H9 (cell line): ENCODE results near the gene DNAJC25. TPM values are rescaled to one million over a fixed set of nuclear protein-coding genes. Genes with fewer than 3 reads are reported as not detected.

Experiments
- DNase-seq: peaks from one replicate; pipeline ENCODE4 v3.0.0-alpha.2; 2017
- H2AFZ ChIP-seq: one replicate; pipeline ENCODE4 v1.6.1; 2013; ENCODE audit warnings: mild to moderate bottlenecking, low read length, control low read depth, moderate library complexity
- H2AK5ac ChIP-seq: 2 replicates; pipeline ENCODE4 v1.6.1; 2013; ENCODE audit warnings: low read length, control low read depth, mixed read lengths; ENCODE audit not compliant: insufficient read length
- H2BK120ac ChIP-seq: one replicate; pipeline ENCODE4 v1.6.1; 2013; ENCODE audit warnings: low read depth, mild to moderate bottlenecking, low read length, control low read depth, inconsistent platforms; ENCODE audit not compliant: poor library complexity, severe bottlenecking
- H2BK12ac ChIP-seq: 2 replicates; pipeline ENCODE4 v1.6.1; 2013; ENCODE audit warnings: low read length, control low read depth, mixed read lengths, low read depth; ENCODE audit not compliant: insufficient read length
- H2BK15ac ChIP-seq: 2 replicates; pipeline ENCODE4 v1.6.1; 2013; ENCODE audit warnings: low read depth, low read length, control low read depth
- H2BK20ac ChIP-seq: one replicate; pipeline ENCODE4 v1.6.1; 2013; ENCODE audit warnings: low read depth, mild to moderate bottlenecking, low read length, control low read depth, inconsistent platforms; ENCODE audit not compliant: poor library complexity, severe bottlenecking
- H2BK5ac ChIP-seq: 2 replicates; pipeline ENCODE4 v1.6.1; 2013; ENCODE audit warnings: low read length, control low read depth, mixed read lengths; ENCODE audit not compliant: insufficient read length
- H3K14ac ChIP-seq: 2 replicates; pipeline ENCODE4 v1.6.1; 2013; ENCODE audit warnings: low read length, control low read depth; ENCODE audit not compliant: insufficient read depth
- H3K18ac ChIP-seq: 2 replicates; pipeline ENCODE4 v1.6.1; 2013; ENCODE audit warnings: low read depth, mild to moderate bottlenecking, mixed read lengths, low read length, control low read depth; ENCODE audit not compliant: insufficient read length
- H3K23ac ChIP-seq: 2 replicates; pipeline ENCODE4 v1.6.1; 2013; ENCODE audit warnings: low read length, control low read depth, mixed read lengths, low read depth; ENCODE audit not compliant: insufficient read length
- H3K23me2 ChIP-seq: 2 replicates; pipeline ENCODE4 v1.6.1; 2013; ENCODE audit warnings: low read depth, mild to moderate bottlenecking, mixed read lengths, low read length, control low read depth; ENCODE audit not compliant: insufficient read length, poor library complexity, severe bottlenecking
- H3K27ac ChIP-seq: 2 replicates; pipeline ENCODE4 v1.5.1; 2013; ENCODE audit warnings: low read length, control low read depth, mixed read lengths, low read depth; ENCODE audit not compliant: insufficient read length
- H3K27me3 ChIP-seq: 2 replicates; pipeline ENCODE4 v1.6.1; 2013; ENCODE audit warnings: low read length, control low read depth, inconsistent platforms; ENCODE audit not compliant: insufficient read depth
- H3K4ac ChIP-seq: 2 replicates; pipeline ENCODE4 v1.6.1; 2013; ENCODE audit warnings: low read depth, mild to moderate bottlenecking, control low read depth, inconsistent platforms, low read length, moderate library complexity
- H3K4me1 ChIP-seq: 2 replicates; pipeline ENCODE4 v1.6.1; 2013; ENCODE audit warnings: low read length, control low read depth, inconsistent platforms; ENCODE audit not compliant: insufficient read depth
- H3K4me2 ChIP-seq: 2 replicates; pipeline ENCODE4 v1.6.1; 2013; ENCODE audit warnings: low read length, control low read depth, mixed read lengths; ENCODE audit not compliant: insufficient read length, insufficient read depth
- H3K56ac ChIP-seq: 2 replicates; pipeline ENCODE4 v1.6.1; 2013; ENCODE audit warnings: low read depth, mild to moderate bottlenecking, mixed read lengths, low read length, control low read depth; ENCODE audit not compliant: insufficient read length
- H3K79me1 ChIP-seq: 2 replicates; pipeline ENCODE4 v1.6.1; 2013; ENCODE audit warnings: low read depth, mild to moderate bottlenecking, moderate library complexity, low read length, control low read depth, inconsistent platforms; ENCODE audit not compliant: insufficient read depth, poor library complexity, severe bottlenecking
- H3K79me2 ChIP-seq: 2 replicates; pipeline ENCODE4 v1.6.1; 2013; ENCODE audit warnings: low read length, control low read depth, inconsistent platforms; ENCODE audit not compliant: insufficient read depth
- H3K9ac ChIP-seq: 2 replicates; pipeline ENCODE4 v1.6.1; 2013; ENCODE audit warnings: low read length, control low read depth, mixed read lengths; ENCODE audit not compliant: insufficient read length; ENCODE audit errors: extremely low read depth
- H3K9me3 ChIP-seq: one replicate; pipeline ENCODE4 v1.6.1; 2013; ENCODE audit warnings: low read depth, low read length, inconsistent platforms; ENCODE audit not compliant: control insufficient read depth
- H3T11ph ChIP-seq: one replicate; pipeline ENCODE4 v1.6.1; 2013; ENCODE audit warnings: mild to moderate bottlenecking, low read length, control low read depth, inconsistent platforms
- H4K20me1 ChIP-seq: one replicate; pipeline ENCODE4 v1.6.1; 2013; ENCODE audit not compliant: control insufficient read depth, insufficient read length, insufficient read depth
- H4K5ac ChIP-seq: 2 replicates; pipeline ENCODE4 v1.6.1; 2013; ENCODE audit warnings: low read depth, mild to moderate bottlenecking, mixed read lengths, low read length, control low read depth; ENCODE audit not compliant: insufficient read length
- H4K8ac ChIP-seq: replicated peaks from 2 replicates; pipeline ENCODE4 v1.6.1; 2013; ENCODE audit warnings: low read length, control low read depth, mixed read lengths, low read depth; ENCODE audit not compliant: insufficient read length
- H4K91ac ChIP-seq: 2 replicates; pipeline ENCODE4 v1.6.1; 2013; ENCODE audit warnings: low read depth, mild to moderate bottlenecking, moderate library complexity, mixed read lengths, low read length, control low read depth; ENCODE audit not compliant: insufficient read length
- H3K27ac Mint-ChIP-seq, 3 experiments: 2 replicates in 2 of 3; 3 replicates in 1 of 3; pipeline ENCODE4 v1.8.0; 2020 to 2021; ENCODE audit warnings: mixed read lengths in 3 of 3, mild to moderate bottlenecking in 1 of 3, moderate library complexity in 1 of 3
- H3K27me3 Mint-ChIP-seq: 2 replicates; pipeline ENCODE4 v1.8.0; 2021; ENCODE audit warnings: low read depth, mild to moderate bottlenecking, moderate library complexity, mixed read lengths
- H3K36me3 Mint-ChIP-seq, 3 experiments: 2 replicates in 2 of 3; 3 replicates in 1 of 3; pipeline ENCODE4 v1.8.0; 2020 to 2021; ENCODE audit warnings: low read depth in 3 of 3, mixed read lengths in 3 of 3; ENCODE audit not compliant: insufficient read depth in 1 of 3
- H3K4me1 Mint-ChIP-seq, 2 experiments: 2 replicates each; pipeline ENCODE4 v1.8.0; 2020; ENCODE audit warnings: mixed read lengths in 2 of 2
- H3K4me3 Mint-ChIP-seq, 2 experiments: 2 replicates in 1 of 2; 3 replicates in 1 of 2; pipeline ENCODE4 v1.8.0; 2020 to 2021; ENCODE audit warnings: mild to moderate bottlenecking in 2 of 2, mixed read lengths in 2 of 2, moderate library complexity in 1 of 2
- H3K9me3 Mint-ChIP-seq, 2 experiments: 2 replicates in 1 of 2; 3 replicates in 1 of 2; pipeline ENCODE4 v1.8.0; 2020; ENCODE audit warnings: mild to moderate bottlenecking in 2 of 2, mixed read lengths in 2 of 2, moderate library complexity in 1 of 2
- CTCF ChIP-seq: fragments of 200-600 bp; sonication (generic); conservative IDR thresholded peaks from 3 replicates; pipeline ENCODE4 v1.8.0; 2021; ENCODE audit warnings: antibody characterized with exemption, mild to moderate bottlenecking
- WGBS: extraction: QIAGEN DNeasy Blood & Tissue Kit; methylation state at CpG from one replicate; pipeline ENCODE4 v1.1.7; 2013; ENCODE audit warnings: missing lambda C conversion rate, low lambda C conversion rate, mixed read lengths; ENCODE audit not compliant: insufficient read length; ENCODE audit errors: extremely low coverage; 5-methylcytosine and 5-hydroxymethylcytosine counted together
- total RNA-seq: library from RNA; stranded (reverse); gene quantifications from 2 replicates; pipeline ENCODE4 v1.2.1, GENCODE V29; 2021

DNAJC25 gene
- total RNA-seq, 1 experiment from 2014 or later, result 7.6 TPM

- H3K9me3 ChIP-seq, result no peaks in the 10 kb centered on the region
- H3K4ac ChIP-seq, result no peak overlapping the region
- Mint-ChIP-seq H3K27me3 (peaks cover 12% of the 10 kb centered on the region), H3K27ac (no peak overlapping the region), H3K4me1 (peaks cover 0 to 7% of the 10 kb centered on the region in 2 experiments; a peak in 1 of 4 replicates), H3K36me3 (no peaks in the 10 kb centered on the region; a peak in 1 of 7 replicates), H3K9me3 (no peaks in the 10 kb centered on the region), H3K4me3 (no peak overlapping the region)
- TF ChIP-seq CTCF, result no peak
- H4K20me1 ChIP-seq, result no peaks in the 10 kb centered on the region
- H2BK20ac ChIP-seq, result no peak overlapping the region
- WGBS, result no CpG with 5 or more reads among the region's 4 CpGs
- H3K56ac ChIP-seq, result no peak overlapping the region
- no peak overlapping the region for H3K4me2 ChIP-seq
- H2BK120ac ChIP-seq, result no peak overlapping the region
- H3K18ac ChIP-seq, result no peak overlapping the region
- no peak overlapping the region for H3T11ph ChIP-seq
- H3K23ac ChIP-seq, result no peak overlapping the region
- no peak overlapping the region for H2AFZ ChIP-seq
- H2BK5ac ChIP-seq, result no peak overlapping the region
- no peaks in the 10 kb centered on the region for H3K27me3 ChIP-seq
- DNase-seq, result no peak
- no peak overlapping the region for H2AK5ac ChIP-seq
- H4K8ac ChIP-seq, result no peak overlapping the region
- H2BK15ac ChIP-seq, result no peak overlapping the region
- no peaks in the 10 kb centered on the region for H3K4me1 ChIP-seq
- H3K79me2 ChIP-seq, result no peaks in the 10 kb centered on the region
- H3K14ac ChIP-seq, result no peak overlapping the region
- peaks cover 15% of the 10 kb centered on the region for H3K23me2 ChIP-seq
- H3K9ac ChIP-seq, result no peak overlapping the region
- no peaks in the 10 kb centered on the region for H3K79me1 ChIP-seq
- H3K27ac ChIP-seq, result no peak overlapping the region
- no peak overlapping the region for H4K5ac ChIP-seq
- no peak overlapping the region for H4K91ac ChIP-seq
- H2BK12ac ChIP-seq, result no peak overlapping the region
These were observed 28.1 kb upstream of the DNAJC25 start for GRCh38 chr9:111603041-111603440.
